T-helper 1 cell (primary cell): ENCODE measurements around the gene FAM168A.
"Not testable (repeated sequence)": the region's sequence is repeated elsewhere in the genome, so short reads cannot be mapped to it uniquely, and the experiment has no call there.

Experiments
- DNase-seq, 5 donors: peaks; one replicate each; pipeline ENCODE4 v3.0.0-alpha.2; 2012 to 2020

The FAM168A gene

GRCh38 chr11:73592640-73593039 is 5.3 kb downstream of the FAM168A start:
- DNase-seq = no peak

DNA sequence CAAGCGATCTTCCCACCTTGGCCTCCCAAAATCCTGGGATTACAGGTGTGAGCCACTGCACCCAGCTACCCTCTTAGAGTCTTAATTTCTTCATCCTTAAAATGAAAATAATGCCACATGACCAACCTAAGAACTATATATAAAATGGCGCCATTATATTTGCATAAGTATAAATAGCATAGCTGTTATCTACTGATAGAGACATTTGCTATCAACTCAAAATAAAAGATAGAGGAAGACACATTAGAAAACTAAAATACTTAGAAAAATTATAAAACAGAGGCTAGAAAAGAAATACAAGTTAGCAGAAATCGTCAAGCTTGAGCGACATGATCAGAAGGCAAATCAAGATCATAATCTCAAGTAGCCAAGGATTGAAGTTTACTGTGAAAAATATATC is 6.2 kb downstream of the FAM168A start:
- no peak for DNase-seq

GRCh38 chr11:73590991-73591390 is 6.9 kb downstream of the FAM168A start:
- no peak for DNase-seq

DNA sequence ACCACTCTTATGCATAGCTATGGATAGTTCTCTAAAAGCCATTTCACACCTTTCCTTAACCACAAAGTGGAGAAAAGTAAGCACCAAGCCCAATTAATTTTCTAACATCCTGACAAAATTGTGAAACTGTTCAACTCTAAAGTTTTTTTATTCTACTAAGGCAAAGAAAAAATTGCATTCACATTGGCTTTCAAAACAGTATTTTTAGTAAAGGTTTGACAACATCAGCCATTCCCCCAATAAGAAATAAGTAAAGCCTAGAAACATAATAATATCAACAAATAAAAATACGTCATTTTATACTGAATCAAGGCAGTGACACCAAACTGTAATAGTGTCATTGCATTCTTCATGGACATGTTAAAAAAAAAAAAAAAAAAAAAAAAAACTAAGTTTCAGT is 11.1 kb downstream of the FAM168A start:
- no peak for DNase-seq

DNA sequence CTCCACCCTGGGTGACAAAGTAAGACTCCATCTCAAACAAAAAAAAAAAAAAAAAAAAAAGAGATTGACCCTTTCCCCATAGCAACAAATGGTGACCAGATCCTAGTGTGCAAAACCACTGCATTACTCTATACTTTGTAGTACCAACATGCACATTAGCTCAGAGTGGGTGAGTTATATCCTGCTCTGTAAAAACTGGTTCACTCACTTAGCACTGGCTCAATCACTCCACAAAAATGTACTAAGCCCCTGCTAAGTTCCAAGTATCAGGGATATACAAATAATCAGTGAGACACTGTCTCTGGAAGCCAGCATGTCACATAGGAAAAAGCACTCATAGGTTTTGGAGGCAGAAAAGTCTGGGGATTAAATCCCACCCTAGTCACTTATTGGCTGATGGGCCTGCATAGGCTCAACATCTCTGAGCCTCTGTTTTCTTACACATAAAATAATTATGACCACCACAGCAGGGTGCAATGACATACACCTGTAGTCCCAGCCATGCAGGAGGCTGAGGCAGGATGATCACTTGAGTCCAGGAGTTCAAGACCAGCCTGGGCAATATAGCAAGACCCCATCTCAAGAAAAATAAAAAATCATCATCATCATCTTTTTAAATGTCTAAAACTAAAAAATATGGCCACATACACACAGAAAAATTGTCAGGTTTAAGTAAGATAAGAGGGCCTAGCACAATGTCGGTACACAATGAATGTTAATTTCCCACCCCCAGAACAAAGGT is 11.9 kb downstream of the FAM168A start:
- no peak for DNase-seq

GRCh38 chr11:73584831-73585230 is 13.1 kb downstream of the FAM168A start:
- no peak for DNase-seq

DNA sequence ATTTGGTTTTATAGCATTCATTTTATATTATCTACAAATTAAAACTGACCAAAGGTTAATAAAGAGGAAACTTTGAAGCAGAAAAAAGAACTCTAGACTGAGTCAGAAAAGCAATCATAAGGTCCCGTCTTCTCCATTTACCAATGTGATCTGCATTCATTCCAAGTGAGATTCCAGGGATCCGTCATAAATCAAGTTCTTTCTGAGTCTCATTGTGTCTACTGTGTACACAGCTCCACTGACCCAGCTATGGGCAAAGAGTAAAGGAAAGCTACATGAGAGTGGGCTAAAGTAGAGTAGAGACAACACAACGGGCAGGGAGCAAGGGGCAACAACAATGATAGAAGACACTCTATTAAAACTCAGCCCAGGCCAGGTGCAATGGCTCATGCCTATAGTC is 15.3 kb downstream of the FAM168A start:
- no peak for DNase-seq

- DNase-seq = not testable (repeated sequence)
Observed at GRCh38 chr11:73580749-73581148, 17.2 kb downstream of the FAM168A start.

DNA sequence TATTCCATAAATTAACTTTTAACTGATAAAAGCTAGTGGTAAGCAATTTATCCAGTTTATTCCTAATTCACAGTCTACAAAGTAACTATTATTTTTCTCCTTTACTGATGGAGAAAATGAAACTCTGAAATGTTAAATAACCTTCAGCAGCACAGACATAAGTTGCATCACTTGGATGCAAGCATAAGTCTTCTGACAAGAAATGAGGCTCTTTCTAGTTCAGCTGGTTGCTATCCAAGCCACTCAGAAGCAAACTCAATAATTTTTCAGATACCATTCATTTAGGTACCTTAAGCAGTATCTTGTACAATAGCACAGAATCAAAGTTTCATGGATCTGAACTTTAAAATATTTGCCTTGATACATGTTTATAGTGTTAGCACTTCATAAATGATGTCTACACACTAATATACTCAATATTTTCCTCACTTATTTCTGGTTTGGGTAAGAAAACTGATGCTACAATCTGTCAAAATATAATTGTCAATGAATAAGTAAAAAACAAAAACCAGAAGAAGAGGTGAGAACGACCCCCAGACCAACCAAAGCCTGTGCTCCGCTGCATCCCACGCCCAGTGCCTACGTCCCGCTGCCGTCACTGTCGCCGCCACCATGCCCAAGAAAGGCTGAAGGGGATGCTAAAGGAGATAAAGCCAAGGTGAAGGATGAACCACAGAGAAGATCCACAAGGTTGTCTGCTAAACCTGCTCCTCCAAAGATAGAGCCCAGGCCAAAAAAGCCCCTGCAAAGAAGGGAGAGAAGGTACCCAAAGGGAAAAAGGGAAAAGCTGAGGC is 18.1 kb downstream of the FAM168A start:
- no peak for DNase-seq

DNA sequence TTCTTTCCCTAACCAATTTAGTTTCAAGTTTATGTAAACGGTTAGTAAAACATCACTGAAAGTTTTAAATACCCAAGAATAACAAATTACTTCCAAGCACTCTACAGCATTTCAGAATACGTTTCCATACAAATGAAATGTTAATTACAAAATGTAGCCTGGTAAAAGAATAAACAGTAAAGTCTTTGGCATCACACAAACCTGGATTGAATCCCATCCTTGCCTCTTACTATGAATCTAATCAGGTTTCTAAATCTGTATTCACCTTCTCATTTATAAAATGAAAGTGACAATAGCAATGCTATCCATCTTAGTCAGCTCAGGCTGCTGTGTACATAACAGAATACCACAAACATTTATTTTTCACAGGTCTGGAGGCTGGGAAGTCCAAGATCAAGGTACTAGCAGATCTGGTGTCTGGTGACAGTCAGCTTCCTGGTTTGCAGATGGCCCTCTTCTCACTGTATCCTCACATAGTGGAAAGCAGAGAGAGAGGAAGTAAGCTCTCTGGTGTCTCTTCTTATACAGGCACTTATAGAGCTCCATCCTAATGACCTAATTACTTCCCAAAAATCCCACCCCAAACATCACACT is 19.2 kb downstream of the FAM168A start:
- peak in 1 of 5 donors; percentile 19 for DNase-seq

DNA sequence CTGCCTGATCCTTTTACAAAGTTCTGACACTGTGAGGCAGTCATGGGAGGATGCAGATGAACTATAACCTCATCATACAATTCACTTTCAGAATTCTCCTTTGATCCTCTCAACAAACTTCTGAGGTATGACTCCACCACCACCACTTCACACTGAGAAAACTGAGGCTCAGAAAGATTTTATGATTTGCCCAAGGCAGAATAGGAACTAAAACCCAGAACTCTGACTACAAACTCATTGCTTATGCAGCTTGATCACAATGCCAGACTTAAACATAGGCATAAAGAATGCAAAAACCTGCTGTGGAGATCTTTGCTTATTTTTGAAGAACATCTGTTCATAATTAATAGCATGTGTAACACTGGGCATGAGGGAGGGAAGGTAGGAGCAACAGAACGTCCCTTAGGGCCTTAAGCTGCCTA is 20.4 kb downstream of the FAM168A start:
- no peak for DNase-seq

DNA sequence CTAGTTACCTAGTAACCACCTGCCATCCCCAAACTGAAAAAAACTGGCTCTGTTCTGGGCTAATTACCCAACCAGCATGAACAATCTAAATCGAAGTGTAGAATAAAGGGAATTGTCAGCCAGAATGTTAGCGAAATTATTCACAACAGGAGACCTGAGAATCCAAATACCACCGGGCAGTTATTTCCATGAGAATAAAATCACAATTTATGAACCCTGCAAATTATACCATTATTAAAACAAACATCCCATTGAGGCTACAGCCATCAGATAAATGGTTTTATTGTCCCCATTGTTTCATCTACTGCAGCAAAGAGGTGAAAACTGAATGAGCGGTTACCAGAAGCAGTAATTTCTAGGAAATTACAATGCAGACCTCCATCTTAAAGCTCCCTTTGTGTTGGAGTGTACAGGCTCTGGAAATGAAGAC is 21.7 kb downstream of the FAM168A start:
- DNase-seq = no peak

GRCh38 chr11:73571982-73572381 is 25.9 kb downstream of the FAM168A start:
- DNase-seq = not testable (repeated sequence)

DNA sequence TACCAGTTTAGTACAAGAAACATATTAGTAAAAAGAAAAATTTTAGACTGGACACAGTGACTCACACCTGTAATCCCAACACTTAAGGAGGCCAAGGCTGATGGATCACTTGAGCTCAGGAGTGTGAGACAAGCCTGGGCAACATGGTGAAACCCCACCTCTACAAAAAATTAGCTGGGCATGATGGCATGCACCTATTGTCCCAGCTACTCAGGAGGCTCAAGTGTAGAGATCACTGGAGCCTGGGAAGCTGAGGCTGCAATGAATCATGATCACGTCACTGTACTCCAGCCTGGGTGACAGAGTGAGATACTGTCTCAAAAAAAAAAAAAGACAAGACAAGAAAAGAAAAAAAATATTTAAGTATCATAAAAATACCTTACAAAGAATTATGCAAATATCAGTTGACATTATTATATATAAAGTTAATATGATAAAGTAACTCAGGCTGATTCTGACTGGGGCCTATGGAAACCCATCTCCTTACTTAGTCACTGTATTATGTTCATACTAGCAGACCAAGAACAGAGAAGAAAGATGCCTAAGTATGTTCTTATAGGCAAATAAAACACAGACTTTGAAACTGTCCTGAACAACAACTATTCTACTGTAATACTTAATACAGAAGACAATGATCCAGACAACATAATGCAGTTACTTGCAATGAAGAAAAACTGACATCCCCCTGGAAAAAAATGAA is 27.3 kb downstream of the FAM168A start:
- DNase-seq = no peak

DNA sequence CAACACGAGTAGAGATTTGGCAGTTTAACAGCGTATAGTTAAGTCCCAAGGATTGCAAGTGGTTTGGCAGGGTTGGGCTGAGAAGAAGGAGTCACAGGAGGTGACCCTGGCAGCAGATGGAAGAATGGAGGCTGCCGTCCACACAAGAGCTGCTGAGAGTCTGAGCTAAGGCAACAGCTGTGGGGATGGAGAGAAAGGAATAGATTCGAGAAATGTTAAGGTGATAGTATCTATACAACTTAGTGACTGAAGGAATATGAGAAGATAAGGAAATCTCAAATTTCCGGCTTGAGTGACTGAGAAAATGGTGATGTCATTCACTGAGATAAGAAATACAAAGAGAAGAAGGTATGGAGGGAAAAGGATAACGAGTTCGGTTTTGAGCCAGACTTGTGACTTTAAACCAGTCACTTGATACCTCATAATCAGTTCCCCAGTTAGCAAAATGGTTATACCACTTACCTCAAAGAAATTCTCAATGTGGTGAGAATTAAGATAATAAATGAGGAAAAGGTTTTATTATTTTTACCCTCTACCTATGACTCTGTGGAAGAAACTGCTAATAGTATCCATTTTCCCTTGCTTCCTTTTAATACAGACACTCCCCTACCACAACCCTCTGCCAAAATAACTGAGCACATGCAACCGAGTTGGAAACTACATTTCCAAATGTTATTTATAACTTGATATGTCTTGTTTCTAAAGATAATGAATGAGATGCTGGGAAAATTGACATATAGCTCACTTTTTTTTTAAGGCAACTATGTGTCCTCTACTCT is 30.7 kb downstream of the FAM168A start:
- DNase-seq = no peak

- DNase-seq = no peak
Observed at GRCh38 chr11:73566422-73566821, 31.5 kb downstream of the FAM168A start.

DNA sequence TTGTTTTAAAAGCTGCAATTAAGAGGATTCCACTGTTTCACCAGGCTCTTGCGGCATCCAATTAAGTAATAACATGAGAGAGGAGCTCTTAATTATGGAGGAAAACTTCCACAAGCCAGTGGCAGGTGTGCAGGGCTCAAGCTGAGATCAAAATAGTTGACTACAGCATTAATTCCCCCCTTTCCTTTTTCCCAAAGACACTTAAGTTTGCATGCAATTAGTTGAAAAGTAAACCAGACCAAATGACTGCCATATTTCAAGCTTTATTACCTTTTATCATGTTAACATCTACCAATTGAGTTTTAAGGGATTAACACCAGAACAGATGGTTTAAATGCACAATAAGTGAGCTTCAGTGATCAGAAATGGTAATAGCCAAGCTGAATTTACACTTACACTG is 32.1 kb downstream of the FAM168A start:
- DNase-seq = no peak

DNA sequence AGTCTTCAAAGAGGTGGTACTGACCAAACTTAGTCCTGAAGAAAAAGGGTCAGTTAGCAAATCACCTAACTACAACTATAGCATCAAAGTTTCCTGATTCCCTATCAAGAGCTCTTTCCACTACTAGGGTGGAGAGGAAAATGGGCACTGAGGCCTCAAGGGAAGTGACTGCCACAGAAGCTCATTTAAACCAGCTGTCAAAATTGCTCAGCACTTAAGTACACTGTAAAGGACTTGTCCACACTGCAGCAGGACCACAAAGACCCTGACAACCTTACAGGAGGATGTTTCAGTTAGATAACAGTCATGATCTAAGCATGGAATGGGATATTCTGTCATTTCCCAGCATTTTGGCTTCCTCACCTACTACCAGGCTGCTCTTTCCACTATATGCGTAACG is 33.0 kb downstream of the FAM168A start:
- no peak for DNase-seq

DNA sequence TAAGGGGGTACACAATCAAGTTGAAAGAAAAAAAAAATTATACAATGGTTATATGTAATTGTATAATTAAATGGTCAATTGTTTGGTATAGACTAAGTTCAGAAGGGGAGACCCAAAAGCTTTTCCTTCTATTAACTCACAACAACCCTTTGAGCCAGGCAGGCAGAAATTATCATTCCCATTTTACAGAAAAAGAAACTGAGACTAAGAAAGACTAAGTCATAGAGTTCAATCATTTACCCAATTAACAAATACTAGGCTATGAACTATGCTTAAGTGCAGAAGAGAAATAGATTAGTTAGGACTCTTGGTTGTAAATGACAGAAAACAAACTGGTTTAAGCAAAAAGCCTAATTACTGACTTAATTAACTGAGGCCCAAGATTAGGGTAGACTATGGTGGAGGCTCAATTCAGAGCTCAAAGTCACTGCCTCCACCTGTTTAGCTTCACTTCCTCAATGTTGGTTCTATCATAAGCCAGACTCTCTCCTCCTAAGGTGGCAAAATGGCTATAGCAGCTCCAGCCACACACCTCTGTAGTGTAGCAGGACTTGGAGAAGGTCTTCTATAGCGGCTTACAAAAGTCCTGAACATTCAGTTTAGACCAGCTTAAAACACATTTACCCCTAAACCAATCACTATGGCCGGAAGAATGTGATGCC is 34.2 kb downstream of the FAM168A start:
- no peak for DNase-seq

DNA sequence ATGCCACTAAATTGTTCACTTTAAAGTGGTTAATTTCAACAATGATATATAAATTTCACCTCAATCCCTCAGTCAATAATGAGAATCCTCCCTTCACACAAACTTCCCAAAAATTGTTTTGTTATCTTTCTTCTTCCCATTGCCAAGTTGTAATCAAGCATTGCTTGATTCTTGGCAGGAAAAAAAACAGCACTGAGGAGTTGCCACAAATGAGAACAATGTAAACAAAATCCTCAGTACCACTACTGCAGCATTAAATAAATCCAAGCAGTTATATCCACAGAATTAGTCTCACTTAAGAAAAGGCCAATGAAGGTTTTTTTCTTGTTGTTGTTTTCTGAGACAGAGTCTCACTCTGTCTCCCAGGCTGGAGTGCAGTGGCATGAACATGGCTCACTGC is 38.2 kb downstream of the FAM168A start:
- no peak for DNase-seq

DNA sequence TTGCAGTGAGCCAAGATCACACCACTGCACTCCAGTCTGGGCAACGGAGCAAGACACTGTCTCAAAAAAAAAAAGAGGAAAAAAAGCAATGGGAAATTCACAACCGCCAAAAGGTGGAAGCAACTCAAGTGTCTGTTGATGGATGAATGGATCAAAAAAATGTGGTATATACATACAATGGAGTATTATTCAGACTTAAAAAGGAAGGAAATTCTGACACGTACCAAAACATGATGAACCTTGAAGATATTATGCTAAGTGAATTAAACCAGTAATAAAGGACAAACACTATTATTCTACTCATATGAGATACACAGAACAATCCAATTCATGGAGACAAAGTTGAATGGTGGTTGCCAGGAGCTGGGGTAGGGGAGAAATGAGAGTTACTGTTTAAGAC is 40.9 kb downstream of the FAM168A start:
- no peak for DNase-seq

GRCh38 chr11:73555615-73556014 is 42.3 kb downstream of the FAM168A start:
- DNase-seq = no peak
